ENCODE results near the gene CD93.

DNA sequence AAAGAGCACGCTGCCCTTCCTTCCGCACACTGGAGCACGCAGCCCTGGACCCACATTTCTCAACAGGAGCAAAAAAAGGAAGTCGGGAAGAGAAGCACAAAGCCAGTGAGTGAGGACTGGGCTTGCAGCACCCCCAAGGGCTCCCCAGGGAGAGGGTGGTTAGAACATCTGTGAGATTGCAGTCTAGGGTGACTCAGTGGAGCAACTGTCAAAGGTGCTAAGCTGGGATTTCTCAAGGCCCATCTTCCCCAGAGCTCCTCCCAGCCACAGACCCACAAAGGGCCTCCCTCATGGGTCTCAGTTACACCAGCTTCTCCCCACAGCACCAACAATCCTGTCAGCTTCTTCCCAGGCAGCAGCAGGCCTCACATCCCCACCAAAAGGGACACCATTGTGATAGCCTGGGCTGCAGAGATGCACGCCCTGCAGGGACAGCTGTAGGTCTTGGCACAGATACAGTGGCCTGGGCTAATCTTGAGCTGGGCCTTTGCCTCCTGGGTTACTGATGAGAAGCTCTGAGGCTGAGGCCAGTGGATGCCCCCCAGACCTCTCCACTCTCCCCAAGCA lies 39.6 kb upstream of the CD93 start:
- TF ChIP-seq, protein P1, sequence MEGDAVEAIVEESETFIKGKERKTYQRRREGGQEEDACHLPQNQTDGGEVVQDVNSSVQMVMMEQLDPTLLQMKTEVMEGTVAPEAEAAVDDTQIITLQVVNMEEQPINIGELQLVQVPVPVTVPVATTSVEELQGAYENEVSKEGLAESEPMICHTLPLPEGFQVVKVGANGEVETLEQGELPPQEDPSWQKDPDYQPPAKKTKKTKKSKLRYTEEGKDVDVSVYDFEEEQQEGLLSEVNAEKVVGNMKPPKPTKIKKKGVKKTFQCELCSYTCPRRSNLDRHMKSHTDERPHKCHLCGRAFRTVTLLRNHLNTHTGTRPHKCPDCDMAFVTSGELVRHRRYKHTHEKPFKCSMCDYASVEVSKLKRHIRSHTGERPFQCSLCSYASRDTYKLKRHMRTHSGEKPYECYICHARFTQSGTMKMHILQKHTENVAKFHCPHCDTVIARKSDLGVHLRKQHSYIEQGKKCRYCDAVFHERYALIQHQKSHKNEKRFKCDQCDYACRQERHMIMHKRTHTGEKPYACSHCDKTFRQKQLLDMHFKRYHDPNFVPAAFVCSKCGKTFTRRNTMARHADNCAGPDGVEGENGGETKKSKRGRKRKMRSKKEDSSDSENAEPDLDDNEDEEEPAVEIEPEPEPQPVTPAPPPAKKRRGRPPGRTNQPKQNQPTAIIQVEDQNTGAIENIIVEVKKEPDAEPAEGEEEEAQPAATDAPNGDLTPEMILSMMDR (IDR thresholded peaks at IDR 0.05): no peak
- no peak for TF ChIP-seq POLR2A (IDR thresholded peaks at IDR 0.05)

Data from testis (tissue), 2 donors.